Activated CD4-positive, alpha-beta T cell treated with anti-CD3 and anti-CD28 coated beads, Interleukin-10, Interleukin-2, amounts not matched to agents 100 ng/mL and 50 ng/mL, durations not matched to agents 16 hours and 8 hours (primary cell): ENCODE data around the gene DSP.

Source experiments
- DNase-seq: peaks from one replicate; pipeline ENCODE4 v3.0.0-alpha.2; 2020

Gene DSP

DNA sequence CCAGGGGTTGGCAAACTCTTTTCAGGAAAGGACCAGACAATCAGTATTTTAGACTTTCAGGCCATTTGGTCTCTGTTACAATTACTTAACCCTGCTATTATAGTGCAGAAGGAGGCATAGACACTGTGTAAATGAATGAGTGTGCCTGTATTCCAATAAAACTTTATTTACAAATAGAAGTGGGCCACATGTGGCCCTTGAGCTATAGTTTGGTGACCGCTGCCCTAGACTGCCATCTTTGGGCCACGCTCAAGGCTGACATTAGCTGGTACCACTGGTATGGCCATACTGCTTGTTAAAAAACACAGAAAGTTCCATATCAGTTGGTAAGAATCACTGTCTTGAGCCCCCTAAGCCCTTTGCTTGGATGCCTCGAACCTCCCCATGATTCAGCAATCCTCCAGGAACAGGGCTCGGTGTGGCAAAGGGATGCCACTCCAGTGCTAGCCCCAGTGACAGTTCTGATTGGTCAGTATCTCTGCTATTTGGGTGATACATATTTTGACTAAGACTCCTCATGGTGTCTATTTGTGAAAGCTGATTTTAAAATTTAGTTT, 25.2 kb downstream of the DSP start:
- no peak for DNase-seq

DNA sequence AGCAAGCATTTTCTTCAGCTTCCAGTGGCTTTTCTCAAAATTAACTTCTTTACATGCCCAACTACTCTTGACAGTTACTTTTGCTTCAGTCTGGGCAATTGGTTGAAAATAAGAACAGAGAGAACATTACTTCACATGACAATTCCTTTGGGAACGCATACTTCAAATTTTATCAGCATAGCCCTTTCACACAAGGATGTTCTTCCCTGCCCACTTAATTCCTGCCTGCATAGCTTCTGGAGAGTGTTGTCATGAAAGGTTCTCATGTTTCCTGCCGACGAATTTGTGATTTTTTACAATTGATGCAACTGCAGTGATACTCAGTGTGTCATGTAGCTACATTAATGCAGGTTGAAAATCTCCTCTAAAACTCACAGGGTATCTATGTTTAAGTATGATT, 26.6 kb downstream of the DSP start:
- DNase-seq: no peak

DNA sequence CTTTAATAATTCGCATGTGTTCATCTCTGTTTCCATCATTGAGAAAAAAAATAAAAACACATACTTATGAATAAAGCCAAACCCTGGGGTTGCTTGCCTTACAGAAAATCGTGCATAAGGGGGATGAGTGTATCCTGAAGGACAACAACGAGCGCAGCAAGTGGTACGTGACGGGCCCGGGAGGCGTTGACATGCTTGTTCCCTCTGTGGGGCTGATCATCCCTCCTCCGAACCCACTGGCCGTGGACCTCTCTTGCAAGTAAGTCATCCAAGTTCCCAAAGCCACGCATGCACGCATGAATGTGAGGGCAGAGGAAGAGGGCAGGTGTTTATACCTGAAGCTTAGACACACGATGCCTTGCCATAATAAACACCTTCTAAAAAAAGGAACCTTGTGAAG, 27.6 kb downstream of the DSP start:
- DNase-seq: no peak

DNA sequence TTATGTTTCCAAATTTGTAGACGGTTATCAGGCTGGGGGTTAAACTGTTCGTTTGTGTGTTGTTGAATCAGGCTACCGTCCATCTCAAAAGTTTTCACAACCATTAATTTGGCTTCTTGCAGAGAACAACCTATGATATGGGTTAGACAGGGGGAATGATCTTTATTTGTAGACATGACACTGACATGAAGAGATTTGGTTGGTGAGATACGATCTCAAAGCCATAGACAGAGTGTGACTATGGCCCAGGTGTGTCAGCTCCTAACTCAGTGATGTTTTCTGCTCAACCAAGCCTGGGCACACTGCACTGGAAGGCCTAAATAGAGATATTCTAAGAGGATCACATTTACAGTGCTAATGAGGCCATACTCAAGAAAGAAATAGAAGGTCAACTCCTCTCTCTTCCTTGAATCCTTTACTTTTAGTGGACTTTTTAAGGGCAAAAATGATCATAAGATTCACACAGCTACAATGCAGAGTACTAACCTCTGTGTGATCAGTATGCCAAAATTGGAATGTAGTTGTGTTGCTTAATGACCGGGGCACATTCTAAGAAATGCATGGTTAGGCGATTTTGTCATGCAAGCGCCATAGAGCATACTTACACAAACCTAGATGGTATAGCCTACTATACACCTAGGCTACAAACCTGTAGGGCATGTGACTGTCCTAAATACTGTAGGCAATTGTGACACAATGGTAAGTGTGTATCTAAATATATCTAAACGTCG, 30.9 kb downstream of the DSP start:
- DNase-seq: no peak

DNA sequence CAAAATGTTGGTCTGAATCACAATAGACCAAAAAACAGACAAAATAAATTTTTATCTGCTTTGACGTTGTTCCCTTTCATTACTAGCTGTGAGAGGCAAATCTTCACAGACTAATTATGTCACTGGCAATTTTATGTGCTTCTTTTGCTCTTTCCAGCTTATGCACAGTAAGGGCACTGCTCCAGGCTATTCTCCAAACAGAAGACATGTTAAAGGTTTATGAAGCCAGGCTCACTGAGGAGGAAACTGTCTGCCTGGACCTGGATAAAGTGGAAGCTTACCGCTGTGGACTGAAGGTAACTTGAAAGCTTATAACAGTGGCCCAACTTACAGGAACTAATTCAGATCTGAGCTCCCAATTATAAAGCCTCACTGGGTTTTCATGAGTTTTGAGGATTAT, 33.0 kb downstream of the DSP start:
- DNase-seq: no peak

DNA sequence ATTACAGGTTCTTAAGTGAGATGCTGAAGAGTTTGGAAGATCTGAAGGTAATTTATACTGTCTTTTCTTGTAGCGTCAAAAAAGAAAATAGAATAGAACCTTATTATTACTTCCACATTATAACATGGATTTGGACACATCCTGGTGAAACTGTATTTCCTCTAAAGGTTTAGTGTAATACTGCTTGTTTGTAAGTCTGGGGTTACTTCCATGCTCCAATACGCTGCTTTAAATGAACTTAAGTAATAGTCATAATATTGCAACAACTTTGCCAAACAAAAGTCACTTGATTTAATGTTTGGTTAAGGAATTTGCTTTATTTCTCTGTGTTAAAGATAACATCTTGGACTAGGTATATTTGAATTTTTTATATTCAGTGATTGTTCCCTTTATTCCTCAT, 37.0 kb downstream of the DSP start:
- DNase-seq: no peak

DNA sequence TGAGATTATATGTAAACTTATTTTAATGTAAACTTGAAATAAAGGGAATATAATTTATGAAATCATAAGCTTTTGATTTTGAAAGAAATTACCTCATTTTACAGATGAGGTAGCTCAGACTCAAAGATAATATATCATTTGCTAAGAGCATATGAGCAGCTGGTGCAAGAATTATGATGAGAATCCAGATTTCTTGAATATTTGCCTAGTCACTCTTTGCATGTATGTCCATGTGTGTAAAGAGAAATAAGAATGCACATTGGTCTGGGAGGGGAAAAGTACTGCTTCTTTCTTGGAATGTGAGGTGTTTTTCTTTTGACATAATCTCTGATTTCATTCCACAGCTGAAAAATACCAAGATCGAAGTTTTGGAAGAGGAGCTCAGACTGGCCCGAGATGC, 37.5 kb downstream of the DSP start:
- no peak for DNase-seq

DNA sequence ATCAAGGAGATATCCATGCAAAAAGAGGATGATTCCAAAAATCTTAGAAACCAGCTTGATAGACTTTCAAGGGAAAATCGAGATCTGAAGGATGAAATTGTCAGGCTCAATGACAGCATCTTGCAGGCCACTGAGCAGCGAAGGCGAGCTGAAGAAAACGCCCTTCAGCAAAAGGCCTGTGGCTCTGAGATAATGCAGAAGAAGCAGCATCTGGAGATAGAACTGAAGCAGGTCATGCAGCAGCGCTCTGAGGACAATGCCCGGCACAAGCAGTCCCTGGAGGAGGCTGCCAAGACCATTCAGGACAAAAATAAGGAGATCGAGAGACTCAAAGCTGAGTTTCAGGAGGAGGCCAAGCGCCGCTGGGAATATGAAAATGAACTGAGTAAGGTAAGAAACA, 38.4 kb downstream of the DSP start:
- DNase-seq: no peak

DNA sequence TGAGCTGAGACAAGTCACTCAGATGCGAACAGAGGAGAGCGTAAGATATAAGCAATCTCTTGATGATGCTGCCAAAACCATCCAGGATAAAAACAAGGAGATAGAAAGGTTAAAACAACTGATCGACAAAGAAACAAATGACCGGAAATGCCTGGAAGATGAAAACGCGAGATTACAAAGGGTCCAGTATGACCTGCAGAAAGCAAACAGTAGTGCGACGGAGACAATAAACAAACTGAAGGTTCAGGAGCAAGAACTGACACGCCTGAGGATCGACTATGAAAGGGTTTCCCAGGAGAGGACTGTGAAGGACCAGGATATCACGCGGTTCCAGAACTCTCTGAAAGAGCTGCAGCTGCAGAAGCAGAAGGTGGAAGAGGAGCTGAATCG, 39.1 kb downstream of the DSP start:
- no peak for DNase-seq

DNA sequence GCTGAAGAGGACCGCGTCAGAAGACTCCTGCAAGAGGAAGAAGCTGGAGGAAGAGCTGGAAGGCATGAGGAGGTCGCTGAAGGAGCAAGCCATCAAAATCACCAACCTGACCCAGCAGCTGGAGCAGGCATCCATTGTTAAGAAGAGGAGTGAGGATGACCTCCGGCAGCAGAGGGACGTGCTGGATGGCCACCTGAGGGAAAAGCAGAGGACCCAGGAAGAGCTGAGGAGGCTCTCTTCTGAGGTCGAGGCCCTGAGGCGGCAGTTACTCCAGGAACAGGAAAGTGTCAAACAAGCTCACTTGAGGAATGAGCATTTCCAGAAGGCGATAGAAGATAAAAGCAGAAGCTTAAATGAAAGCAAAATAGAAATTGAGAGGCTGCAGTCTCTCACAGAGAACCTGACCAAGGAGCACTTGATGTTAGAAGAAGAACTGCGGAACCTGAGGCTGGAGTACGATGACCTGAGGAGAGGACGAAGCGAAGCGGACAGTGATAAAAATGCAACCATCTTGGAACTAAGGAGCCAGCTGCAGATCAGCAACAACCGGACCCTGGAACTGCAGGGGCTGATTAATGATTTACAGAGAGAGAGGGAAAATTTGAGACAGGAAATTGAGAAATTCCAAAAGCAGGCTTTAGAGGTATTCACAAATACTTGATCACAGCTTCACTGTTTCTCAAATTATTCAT, 39.6 kb downstream of the DSP start:
- DNase-seq: no peak

DNA sequence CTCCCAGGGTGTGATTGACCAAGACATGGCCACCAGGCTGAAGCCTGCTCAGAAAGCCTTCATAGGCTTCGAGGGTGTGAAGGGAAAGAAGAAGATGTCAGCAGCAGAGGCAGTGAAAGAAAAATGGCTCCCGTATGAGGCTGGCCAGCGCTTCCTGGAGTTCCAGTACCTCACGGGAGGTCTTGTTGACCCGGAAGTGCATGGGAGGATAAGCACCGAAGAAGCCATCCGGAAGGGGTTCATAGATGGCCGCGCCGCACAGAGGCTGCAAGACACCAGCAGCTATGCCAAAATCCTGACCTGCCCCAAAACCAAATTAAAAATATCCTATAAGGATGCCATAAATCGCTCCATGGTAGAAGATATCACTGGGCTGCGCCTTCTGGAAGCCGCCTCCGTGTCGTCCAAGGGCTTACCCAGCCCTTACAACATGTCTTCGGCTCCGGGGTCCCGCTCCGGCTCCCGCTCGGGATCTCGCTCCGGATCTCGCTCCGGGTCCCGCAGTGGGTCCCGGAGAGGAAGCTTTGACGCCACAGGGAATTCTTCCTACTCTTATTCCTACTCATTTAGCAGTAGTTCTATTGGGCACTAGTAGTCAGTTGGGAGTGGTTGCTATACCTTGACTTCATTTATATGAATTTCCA, 43.9 kb downstream of the DSP start:
- no peak for DNase-seq

DNA sequence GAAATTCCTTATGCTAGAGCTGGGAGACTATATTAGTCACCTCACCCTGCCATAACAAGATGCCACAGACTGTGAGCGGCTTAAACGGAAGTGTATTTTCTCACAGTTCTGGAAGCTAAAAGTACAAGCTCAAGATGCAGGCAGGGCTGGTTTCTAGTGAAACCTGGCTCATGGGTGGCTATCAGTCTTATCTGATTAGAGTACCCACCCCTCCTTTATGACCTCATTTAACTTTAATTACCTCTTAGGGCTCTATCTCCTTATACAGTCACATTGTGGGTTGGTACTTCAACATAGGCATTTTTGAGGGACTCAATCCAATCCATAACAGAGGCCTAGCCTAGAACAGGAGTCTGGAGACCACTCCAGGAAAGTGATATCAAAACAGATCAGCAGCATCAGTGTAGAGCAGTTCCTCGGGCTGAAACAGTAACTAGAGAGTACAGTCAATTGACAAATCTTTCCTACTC, 46.2 kb downstream of the DSP start:
- no peak for DNase-seq

DNA sequence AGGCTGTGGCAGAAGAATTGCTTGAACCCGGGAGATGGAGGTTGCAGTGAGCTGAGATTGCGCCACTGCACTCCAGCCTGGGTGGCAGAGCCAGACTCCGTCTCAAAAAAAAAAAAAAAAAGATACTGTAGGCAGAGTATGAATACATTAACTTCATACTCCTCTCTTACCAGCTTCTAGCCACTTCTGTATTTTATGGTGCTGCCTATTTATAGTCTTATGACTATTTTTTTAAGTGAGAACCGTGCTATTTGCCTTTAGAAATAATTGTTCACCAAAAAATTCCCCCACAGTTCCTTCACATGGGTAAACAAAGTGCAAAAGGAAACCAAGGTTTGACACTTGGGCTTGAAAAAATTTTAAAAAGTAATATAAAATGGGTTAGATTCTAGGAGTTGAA, 47.0 kb downstream of the DSP start:
- DNase-seq: no peak

DNA sequence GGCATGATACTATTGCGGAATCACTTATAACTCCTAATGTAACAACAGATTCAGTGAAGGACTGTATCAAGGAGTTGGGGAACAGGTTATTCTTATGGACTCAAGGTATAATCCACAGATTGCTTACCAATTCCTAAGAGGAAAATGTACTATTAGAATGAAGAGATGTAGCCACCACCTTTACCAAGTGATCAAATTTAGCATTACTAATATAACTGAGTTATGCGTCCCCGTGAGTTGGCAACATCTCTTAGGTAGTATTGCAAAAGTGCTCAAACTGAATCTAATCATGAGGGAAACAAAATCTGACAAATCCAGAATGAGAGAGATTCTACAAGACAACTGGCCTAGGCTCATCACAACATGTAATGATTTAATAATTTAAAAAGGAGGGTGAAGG, 47.8 kb downstream of the DSP start:
- no peak for DNase-seq

DNA sequence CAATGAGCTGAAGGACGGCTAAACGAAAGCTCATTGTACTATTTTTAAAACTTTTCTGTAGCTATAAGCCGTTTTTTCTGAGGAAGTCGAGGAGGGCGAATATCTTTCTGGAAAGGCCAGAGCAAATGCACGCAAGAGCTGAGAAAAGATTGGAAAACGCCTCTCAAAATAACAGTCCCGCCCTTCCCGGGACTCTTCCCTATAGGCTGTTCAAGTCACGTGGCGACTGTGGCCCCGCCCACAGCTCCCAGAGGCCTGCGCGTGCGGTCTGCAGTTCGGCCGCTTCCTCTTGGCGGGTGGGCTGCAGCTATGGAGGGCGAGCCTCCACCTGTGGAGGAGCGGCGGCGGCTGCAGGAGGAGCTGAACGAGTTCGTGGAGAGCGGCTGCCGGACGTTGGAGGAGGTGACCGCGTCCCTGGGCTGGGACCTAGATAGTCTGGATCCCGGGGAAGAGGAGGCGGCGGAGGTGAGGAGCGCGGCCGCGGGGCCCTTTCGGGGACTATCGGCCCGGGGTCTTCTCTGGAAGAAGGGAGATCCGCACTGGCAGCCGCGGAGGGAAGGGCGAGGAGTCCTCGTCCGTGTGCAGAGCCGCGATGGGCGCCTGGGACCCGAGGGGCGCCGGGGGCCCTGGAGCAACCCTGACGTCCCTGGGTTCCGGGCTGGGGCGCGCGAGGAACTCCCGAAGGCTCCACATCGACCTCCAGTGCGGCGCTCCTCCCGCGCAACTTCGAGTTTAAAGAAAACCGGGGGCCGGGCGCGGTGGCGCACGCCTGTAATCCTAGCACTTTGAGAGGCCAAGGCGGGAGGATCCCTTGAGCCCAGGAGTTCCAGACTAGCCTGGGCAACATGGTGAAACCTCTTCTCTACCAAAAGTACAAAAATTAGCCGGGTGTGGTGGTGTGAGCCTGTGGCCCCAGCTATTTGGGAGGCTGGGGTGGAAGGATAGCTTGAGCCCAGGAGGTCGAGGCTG, 48.8 kb downstream of the DSP start, which contains the start of gene SNRNP48:
Gene SNRNP48 (plus strand): TSS at position 250 of the 969 bp plus-strand sequence. CDS start 60 bp downstream, at position 310.
- peak; percentile 93 for DNase-seq

DNA sequence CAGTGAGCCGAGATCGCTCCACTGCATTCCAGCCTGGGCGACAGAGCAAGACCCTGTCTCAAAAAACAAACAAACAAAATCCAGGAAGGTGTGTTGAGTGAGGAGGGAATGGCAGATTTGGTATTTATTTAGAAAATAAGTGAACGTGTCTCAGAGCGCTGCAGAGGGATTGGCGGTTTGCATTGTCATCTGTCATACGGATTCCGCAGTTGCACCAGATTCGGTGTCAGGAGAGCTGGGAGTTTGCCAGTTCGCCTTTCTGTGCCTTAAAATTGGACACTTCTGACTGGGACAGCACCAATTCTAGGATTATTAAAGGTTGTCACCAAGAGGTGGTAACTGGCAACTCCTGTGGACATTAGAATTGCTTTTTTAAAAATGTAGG, 49.4 kb downstream of the DSP start:
- DNase-seq: no peak

DNA sequence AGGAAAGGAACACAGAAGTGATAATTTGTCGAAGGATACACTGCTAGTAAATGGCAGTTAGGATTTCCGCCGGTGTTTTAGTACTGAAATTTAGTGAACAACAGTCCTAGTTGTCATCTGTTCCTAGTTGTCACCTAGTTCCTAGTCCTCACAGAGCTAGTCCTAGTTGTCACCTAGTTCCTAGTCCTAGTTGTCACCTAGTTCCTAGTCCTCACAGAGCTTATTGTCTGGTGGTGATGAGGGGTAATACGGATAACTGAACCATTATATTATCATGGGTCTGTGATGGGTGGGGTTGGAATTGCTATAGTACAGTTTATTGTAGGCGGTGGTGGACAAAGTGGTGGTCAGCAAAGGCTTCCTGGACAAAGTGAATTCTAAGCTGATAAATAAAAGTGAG, 50.3 kb downstream of the DSP start:
- no peak for DNase-seq

DNA sequence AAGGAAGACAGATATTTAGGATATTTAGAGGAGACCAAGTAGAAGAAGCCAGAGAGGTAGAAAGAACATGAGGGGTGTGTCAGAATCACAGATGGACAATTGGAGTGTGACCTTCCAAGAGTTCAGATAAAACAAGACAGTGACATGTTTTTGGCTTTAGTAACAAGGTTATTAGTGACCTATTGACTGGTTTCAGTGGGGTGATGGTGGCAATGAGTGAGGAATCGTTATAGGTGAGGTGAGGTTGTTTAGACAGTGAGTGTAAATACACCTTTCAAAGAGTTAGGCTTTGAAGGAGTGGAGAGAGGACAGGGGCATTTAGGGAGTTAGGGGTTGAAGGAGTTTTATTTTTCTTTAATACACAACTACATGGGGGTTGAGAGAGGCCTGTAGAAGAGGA, 51.8 kb downstream of the DSP start:
- DNase-seq: no peak

DNA sequence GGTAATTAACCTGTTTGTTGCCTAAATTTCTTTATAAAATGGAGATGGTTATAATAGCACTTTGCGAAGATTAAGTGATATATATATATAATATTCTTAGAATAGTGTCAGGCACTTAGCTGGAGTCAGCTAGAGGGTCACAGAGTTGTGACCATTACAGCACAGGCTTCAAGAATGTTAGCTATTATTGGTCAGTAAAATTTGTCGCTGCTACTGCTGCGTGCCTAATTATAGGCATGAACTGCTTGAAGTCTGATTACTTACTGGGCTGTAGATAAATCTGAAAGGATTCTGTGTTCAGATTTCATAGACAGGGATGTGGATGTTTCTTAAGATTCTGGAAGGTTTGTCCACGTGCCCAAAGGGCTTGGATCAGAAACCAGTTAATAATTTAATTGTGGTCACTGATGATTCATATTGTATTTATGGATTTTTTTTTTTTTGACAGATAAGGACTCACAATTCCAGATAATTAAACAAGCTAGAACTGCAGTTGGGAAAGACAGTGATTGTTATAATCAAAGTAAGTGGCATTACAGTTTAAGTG, 53.2 kb downstream of the DSP start:
- no peak for DNase-seq

DNA sequence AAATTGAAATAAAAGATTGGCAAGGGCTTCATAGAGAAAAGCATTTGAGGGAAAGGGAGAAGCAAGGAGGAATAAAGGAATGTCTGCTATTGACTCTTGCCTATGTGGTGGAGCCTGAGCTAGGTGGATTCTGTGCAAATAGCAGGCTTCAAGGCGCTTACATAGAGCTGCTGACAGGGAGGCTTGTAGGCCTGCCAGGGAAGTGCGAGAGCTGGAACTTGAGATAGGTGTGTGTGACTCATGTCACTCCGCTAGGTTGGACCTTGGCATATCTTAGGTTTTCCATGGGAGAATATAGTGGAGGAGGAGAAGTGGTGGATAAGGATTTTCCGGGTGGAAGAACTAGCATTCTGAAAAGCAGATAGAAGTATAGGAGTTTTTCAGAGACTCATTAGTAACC, 62.5 kb downstream of the DSP start:
- no peak for DNase-seq

DNA sequence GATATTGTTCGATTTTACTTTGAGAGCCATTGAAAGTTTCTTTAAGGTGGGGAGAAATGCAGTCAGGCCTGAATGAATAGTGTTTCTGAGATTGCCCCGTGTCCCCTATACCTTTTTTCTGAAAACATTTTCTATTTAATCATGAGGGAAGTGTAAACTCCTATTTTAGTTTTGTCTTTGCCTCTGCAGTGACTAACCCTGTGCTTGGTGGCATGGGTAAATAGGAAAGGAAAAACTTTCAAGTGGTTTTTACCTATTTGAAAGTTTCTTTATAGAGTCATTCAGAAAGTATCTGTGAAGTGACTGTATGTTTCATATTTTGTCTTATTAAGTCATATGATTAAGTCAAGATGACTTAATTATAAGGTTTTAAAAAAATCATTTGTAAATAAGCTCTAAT, 63.0 kb downstream of the DSP start:
- DNase-seq: peak; percentile 58
